GM19452 (cell line): ENCODE results near the gene MYEF2.

ENCODE experiments used
- ATAC-seq: cut with Tn5 transposase; IDR thresholded peaks from one replicate; pipeline ENCODE4 v1.9.1; 2021; ENCODE audit not compliant: unreplicated experiment

The MYEF2 gene

GRCh38 chr15:48147358-48147757 lies 30.7 kb downstream of the MYEF2 start:
- no peak for ATAC-seq

- no peak for ATAC-seq
These were observed 32.2 kb downstream of the MYEF2 start for GRCh38 chr15:48145923-48146322.

GRCh38 chr15:48144889-48145288 lies 33.2 kb downstream of the MYEF2 start:
- peak; percentile 60 for ATAC-seq

DNA sequence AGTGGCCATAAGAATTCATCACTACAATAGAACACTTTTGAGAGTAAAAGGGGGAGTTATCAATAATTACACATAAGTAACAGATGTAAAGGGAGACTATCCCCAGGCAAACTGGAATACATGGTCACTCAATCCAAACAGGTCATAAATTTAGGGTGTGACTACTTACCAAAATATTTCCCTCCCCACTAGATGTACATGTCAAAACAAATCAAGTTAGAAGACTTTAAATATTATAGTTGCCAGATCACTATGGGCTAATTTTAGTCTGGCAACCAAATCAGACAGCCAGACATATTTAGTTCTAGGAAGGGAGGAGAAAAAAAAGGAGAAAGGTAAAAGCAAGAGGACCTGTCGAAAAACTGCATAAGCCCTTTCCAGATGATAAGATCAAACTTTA lies 34.2 kb downstream of the MYEF2 start:
- no peak for ATAC-seq

DNA sequence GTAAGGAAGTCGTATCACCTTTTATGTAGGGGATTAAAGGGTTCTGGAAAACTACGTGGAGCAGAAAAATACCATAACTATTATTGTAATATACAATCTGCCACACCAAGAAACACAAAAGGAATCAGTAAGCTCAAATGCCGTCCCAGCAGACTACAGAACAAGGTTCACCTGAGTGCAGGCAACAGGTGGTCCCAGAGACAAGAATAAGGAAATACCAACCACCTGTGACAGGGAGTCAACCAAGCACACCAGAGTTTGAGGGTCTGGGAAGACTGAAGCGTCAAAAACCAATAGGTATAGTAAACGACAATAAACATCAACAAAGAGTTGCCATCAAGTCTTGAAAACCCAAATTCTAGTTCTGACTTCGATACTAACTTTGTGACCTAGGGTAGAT lies 45.2 kb downstream of the MYEF2 start:
- no peak for ATAC-seq

DNA sequence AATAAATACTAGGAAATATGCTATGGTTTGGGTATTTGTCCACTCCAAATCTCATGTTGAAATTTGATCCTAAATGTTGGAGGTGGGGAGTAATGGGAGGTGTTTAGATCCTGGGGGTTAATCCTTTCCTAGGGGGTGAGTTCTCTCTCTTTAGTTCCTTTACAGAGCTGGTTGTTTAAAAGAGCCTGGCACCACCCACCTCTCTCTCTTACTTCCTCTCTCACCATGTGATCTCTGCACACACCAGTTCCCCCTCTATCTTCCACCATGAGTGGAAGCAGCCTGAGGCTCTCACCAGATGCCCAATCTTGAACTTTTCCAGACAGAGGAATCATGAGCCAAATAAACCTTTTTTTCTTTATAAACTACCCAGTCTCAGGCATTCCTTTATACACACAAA lies 46.8 kb downstream of the MYEF2 start:
- ATAC-seq: no peak

- ATAC-seq: no peak
These were observed 51.3 kb downstream of the MYEF2 start for GRCh38 chr15:48126667-48127355.

DNA sequence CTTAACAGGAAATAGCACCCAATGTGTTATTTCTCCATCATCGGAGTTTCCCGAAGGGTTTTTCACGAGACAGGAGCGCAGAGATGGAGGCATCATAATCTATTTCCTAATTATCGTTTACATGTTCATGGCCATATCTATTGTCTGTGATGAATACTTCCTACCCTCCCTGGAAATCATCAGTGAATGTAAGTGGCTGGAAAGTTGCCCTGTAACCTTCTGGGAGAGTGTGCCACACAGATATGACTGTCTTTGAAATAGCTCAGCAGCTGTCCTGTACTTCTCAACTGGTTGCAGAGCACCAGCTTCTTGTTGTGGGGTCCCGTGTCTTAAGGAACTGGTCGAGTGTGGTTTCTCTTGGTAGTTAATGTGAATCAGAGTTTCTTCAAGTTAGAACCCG lies 56.2 kb downstream of the MYEF2 start:
- no peak for ATAC-seq

DNA sequence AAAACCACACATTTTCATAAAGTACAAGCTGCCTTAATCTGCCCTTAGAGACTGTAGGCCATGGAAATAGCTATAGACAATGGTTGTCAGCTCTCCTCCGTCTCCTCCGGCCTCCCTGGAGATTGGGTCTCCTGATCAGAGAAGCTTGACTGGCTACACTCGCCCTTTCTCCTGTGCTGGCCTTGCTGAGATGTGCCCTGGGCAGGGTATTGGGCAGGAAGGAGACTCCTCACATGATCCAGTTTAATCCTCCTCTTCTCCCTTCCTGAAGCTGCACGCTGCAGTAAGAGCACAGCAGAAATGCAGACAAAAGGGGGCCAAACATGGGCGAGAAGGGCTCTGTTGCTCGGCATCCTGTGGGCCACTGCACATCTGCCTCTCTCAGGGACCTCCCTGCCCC lies 57.4 kb downstream of the MYEF2 start, which contains the start of gene SLC24A5:
Gene SLC24A5, plus strand, starts transcription at position 246 of the 400 bp plus-strand sequence. Its CDS starts 55 bp downstream, at position 301.
- ATAC-seq: no peak

DNA sequence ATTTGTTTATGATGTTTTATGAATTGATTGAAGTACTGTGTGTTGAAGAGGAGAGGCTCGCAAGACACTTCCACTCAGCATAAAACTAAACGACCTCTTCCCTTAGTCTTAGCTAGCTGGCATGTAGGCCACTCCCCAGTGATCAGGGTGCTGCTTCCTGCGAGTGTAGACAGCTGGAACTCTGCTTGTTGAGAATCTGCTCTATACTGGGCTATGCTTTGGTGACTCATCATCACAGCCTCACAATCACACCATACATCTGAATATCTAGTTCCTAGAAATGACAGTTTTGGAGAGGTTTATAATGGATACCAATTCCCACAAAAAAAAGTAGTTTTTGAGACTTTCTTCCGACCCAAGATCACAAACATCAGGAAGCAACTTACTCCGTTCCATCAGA lies 58.8 kb downstream of the MYEF2 start:
- ATAC-seq: no peak

- no peak for ATAC-seq
These were observed 65.9 kb downstream of the MYEF2 start for GRCh38 chr15:48112242-48112641.

- no peak for ATAC-seq
These were observed 68.1 kb downstream of the MYEF2 start for GRCh38 chr15:48109856-48110531.

DNA sequence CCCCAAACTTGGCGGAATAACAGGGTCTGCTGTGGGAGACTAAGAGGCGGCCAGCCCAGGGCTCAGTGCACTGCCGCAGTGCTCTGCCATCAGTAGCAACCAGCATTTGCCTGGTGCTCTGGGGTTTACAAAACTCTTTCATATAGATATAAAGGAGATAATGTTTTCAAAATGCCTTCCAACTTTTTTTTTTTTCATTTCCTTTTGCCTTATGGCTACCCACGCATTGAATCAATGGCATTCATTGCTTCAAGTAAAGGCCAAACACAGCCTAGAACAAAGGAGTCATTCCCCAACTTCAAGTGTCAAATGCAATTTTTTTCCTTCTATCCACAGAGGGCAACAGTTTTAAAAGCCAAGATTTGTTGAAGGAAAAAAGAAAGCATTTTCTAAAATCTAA lies 68.9 kb downstream of the MYEF2 start:
- no peak for ATAC-seq

DNA sequence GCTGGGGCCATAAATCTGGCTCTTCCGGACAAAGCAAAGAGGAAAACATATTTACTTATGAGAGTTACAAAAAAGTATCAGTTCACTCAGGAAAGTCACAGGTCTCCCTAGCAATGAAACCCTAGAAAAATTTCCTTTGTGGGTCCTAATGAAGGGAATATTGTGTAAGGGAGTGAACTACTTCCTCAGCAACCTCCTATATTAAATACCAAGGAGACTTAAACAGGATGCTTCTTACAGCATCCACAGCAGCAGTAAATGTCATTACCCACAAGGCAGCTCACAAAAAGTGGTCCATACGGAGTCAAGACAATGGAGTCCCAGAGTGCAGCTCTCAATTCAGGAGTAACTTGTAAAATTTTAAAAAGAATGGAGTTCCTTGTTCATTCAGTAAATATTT lies 72.2 kb downstream of the MYEF2 start:
- ATAC-seq: no peak

DNA sequence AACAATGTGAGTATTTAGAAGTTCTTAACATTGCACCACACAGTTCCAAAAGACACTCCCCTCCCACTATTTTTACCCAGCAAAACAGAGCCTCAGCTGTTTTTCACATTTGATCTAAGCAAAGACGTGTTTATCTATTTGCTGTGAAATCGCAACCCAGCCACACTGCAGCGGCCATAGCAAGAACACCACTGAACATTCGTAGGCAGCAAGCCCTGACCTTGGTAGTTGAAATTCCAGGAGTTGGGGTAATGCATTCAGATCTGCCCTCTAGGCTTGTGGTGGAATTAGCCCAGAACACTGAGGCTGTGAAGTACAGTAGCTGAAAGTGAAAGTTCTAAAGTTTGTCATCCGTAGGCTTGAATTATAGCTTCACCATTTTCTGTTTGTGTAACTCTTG lies 74.4 kb downstream of the MYEF2 start:
- no peak for ATAC-seq

GRCh38 chr15:48102167-48102566 lies 75.9 kb downstream of the MYEF2 start:
- no peak for ATAC-seq

DNA sequence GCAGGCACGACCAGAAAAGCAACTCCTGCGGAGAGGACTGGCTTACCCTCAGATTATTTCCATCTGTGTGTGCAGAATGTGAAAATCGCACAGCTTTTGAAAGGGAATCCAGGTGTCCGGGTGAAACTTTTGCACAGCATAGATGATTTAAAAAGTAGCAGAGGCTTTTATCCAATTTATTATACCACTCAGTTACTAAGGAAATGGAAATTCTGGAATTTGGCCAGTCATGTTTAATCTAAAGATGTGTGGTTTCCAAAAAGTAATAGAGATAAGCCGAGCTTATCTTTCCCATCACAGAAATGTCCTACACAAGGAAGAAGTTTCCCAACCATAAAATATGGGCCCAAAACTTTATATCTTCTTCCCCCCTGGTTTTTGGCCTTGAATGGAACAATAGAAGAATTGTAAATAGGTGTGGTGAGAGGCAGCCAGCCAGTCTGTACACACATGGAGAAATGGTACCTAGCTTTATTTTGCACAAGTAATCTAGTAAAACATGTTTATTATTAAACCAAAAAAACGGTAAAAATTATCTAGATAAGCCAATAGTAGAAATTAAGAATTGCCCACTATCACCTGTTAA lies 76.6 kb downstream of the MYEF2 start:
- no peak for ATAC-seq

DNA sequence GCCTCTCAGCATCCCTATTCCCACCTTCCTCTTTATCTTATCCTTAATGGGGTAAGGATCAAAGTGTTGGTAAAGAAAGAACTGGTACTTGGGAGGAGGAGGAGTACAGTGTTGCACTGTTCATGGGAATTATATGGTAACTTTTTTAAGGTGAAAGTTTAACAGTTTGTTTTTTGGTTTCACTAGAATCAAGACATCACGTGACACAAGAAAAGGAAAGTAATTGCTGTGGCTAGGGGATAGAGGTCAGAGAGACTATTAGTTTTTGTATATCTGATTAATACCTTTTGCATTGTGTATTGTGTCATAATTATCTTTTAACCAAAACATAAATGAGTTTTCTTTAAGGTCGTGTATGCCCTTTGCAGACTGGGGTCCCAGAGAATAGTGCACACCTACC lies 80.8 kb downstream of the MYEF2 start:
- ATAC-seq: no peak

- no peak for ATAC-seq
These were observed 81.3 kb downstream of the MYEF2 start for GRCh38 chr15:48096813-48097212.

- ATAC-seq: no peak
These were observed 81.7 kb downstream of the MYEF2 start for GRCh38 chr15:48096355-48096786.

DNA sequence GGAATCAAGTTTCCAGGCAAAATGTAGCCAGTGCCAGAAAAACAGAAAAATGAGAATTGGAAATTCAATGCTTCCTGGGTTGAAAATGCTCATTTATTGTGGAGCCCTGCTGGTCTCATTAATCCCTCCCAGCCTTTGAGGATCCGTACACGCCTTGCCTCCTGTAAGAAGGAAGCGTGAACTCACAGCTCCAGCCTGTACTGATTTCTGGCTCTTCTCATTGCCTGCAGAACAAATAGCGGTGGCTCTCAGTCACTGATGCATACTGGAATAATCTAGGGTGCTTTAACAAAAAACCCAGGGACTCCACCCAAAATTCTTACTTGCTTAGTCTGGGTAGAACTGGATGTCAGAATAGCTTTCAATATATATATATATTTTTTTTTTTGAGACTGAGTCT lies 86.6 kb downstream of the MYEF2 start:
- ATAC-seq: no peak

DNA sequence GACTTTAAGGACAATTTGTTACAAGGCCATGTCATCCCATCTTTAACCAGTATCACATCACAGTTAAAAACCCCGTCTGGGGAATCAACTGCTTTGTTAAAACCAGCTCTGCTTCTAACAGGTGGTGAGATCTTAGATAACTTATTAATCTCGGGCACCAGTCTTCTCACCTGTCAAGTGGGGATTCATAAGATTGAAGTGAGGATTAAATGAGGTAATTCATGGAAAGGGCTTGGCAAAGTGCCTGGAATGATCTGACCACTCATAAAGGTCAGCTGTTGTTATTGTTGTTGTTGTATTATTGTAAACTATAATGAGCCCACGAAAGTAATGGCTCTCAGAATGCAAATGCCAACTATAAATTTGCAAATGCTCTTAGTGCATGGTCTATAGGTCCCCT lies 87.4 kb downstream of the MYEF2 start:
- ATAC-seq: no peak
